Middle frontal gyrus (tissue), 1 donor: ENCODE data around the gene STK32C.

ENCODE experiments used
- DNase-seq: peaks from one replicate; pipeline ENCODE4 v3.0.0-alpha.2; 2015; ENCODE audit warnings: low spot score; ENCODE audit errors: extremely low spot score

The STK32C gene

GRCh38 chr10:132185601-132186487 is 121.9 kb downstream of the STK32C start:
- no peak for DNase-seq

GRCh38 chr10:132184816-132185593 is 122.7 kb downstream of the STK32C start:
- DNase-seq = no peak

GRCh38 chr10:132183046-132183445 is 124.7 kb downstream of the STK32C start:
- DNase-seq = no peak

GRCh38 chr10:132182591-132182990 is 125.2 kb downstream of the STK32C start:
- no peak for DNase-seq

- no peak for DNase-seq
These were observed 125.9 kb downstream of the STK32C start for GRCh38 chr10:132181691-132182425.

GRCh38 chr10:132180736-132181135 is 127.0 kb downstream of the STK32C start:
- no peak for DNase-seq

- DNase-seq = no peak
These were observed 128.0 kb downstream of the STK32C start for GRCh38 chr10:132179551-132180392.

- no peak for DNase-seq
These were observed 128.8 kb downstream of the STK32C start for GRCh38 chr10:132178672-132179545.

- DNase-seq = no peak
These were observed 129.7 kb downstream of the STK32C start for GRCh38 chr10:132178046-132178445.

GRCh38 chr10:132176623-132177500 is 130.9 kb downstream of the STK32C start:
- no peak for DNase-seq

- no peak for DNase-seq
These were observed 131.7 kb downstream of the STK32C start for GRCh38 chr10:132175907-132176581.

GRCh38 chr10:132175408-132175807 is 132.3 kb downstream of the STK32C start:
- no peak for DNase-seq

- no peak for DNase-seq
These were observed 133.5 kb downstream of the STK32C start for GRCh38 chr10:132174237-132174636.

GRCh38 chr10:132173185-132173584 is 134.6 kb downstream of the STK32C start:
- no peak for DNase-seq

- DNase-seq = no peak
These were observed 135.4 kb downstream of the STK32C start for GRCh38 chr10:132172091-132173066.

- no peak for DNase-seq
These were observed 137.0 kb downstream of the STK32C start for GRCh38 chr10:132170561-132171361.
